Measurements from ENCODE around the gene RBCK1.
"Not testable (repeated sequence)": the region's sequence is repeated elsewhere in the genome, so short reads cannot be mapped to it uniquely, and the experiment has no call there.

RBCK1 gene

DNA sequence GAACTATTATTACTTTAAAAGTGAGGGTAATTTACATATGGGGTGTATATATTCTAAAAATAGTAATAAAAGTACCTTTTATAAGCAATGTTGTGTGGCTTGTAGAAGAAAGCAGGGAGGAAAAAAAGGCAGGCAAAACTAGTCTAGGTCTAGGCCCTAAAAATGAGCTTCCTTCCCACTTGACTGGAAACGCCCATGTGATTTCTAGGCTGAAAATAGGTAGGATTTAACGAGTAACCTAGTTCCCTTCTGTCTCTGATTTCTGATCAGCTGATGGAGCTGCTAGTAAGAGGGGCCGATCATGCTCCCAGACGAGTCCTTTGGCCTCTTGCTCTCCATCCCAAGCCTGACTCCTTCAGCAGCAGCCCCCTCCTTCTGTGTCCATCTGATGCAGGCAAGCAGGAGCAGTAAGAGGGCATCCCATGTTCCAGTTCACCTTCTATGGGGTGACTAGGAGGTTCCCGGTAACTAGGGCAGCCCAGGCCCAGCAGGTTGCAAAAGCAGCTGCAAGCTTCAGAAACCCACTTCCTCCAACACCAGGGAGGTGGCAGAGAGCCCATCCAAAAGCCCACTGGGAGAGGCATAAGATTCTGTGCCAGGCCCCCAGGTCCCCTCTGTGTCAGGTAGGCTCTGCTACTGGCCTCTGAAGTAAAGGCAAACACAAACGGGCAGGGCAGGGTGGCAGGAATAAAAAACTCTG is 29.8 kb downstream of the RBCK1 start:
- peak; percentile 19 for DNase-seq (ENCODE audit: low spot score)

DNA sequence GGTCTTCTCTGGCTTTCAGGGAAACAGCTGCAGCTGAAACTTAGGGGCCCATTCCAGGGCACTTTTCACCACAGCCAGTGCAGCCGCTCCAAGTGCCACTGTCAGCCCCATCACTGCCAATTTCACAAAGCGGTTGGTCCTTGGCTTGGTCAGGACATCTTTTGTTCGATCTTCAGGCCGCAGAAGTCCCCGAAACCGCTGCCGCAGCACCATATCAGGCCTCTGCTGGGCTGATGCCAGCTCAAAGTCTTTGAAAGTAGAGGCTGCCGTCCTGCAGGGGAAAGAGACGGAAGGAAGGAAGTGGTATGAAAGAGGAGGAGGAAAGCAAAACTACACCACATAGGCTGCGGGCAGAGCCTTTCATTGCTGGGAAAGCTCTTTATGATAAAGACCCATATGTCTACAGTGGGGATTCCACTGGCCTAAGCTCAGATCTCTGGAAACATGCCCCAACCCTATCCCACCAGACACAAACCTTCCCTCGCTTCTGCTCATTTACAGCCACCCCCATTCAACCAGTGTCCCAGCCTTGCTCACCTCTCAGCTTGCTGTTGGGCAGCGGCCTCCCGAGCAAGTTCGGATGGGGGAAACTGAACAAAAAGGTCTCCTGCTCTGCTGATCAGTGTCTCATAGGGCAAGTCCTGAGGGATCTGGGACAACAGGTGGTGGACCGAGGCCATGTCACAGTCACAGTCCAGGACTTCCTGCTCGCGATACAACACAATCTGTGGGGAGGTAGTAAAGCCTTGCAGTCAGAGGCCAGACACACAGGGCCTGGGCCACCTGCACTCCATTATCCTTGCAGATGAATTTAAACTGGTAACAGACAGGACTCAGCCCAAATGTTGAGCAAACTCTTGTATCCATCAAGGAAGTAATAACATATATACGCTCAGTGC is 30.7 kb downstream of the RBCK1 start:
- DNase-seq (ENCODE audit: low spot score) = peak; percentile 79

DNA sequence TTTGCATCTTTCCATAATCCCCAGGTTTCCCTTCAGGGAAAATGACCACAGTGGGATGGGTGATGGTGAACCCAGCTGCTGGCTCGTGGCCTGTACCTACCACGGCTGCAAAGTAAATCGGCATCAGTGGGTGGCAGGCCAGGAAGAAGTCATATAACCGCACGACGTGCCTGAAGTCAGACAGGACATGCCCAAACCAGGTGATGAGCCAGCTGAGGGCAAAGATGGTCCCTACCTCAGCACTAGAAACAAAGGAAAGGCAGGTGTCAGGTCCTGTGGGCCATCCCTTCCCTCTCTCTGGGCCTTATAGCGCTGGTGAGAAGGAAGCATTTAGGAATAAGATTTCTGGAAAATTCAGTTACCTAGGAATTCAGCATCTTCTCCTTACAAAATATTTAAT is 32.0 kb downstream of the RBCK1 start:
- no peak for DNase-seq (ENCODE audit: low spot score)

DNA sequence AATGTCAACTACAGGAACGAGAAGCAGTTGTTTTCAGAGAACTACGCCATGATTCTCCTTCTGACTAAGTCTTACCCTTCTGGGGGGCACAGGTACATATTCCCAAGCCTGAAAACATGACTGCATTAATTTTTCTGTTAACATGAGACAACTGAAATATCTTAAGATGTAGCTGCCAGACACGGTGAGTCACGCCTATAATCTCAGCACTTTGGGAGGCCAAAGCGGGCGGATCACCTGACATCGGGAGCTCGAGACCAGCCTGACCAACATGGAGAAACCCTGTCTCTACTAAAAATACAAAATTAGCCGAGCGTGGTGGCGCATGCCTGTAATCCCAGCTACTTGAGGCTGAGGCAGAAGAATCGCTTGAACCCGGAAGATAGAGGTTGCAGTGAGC is 32.5 kb downstream of the RBCK1 start:
- DNase-seq (ENCODE audit: low spot score) = no peak

DNA sequence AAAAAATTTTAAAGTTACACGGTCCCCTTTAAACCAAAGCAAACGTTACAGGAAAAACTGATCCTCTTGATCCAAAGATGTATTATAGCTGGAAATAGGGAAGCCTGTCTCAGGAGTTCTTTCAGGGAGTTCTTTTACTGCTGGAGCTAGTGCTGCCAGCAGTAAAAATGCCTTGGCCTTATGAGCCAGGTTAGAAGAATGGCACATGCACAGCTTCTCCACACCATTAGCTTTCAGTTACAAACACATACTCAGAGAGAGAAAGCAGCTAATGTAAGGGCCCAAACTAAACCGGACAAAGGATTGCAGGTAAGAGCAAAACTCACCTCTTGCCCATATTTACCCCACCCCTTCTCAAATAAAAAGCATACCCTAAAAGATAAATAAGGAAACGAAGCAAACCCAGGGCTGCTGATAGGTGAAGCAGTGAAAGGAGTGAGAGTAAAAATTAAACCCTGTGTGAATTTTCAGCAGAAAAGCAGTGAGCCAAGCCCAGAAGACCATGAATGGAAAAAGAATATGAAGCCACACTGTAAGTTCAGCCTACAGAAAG is 35.2 kb downstream of the RBCK1 start:
- DNase-seq (ENCODE audit: low spot score) = no peak

DNA sequence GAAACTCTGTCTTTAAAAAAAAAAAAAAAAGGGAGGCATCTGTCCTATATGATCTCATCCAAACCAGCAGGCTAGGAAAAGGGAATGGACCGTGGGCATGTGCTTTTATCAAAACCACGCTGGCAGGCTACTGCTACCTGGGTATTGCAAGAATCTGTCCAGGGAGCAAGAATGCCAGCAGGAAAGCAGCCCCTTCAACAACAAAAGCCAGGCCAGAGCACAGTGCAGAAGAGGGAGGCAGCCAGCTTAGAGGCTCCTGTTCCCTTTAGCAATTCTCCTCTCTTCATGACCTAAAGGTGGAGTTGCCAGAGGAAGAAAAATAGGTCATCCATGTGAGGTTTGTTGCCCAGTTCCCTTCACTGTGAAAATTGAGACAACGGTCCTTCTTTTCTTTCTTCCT is 36.0 kb downstream of the RBCK1 start:
- no peak for DNase-seq (ENCODE audit: low spot score)

DNA sequence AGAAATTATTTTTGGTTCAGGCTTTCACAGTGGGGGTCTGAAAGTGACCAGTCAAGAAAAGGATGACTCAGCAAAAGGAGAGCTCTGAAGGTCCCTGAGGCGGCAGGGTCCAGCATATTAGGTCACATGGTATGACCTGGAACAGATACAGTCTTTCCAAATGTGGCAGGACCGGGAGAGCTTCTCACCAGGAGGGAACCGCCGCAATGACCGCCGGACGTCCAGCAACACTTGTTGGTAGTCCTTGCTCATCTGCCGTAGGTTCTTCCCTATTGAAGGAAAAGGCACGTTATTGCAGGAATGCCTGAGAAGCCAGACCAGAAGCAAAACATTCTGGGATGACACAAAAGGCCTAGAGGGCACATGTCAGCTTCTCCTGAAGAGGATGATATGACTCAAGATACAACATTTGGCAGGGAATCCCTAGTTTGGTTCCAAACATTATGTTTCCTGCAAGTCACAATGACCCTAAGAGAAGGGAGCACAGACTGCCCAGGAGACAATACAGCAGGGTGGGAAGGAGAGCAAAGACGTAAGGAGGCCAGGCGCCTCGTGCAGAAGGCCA is 36.8 kb downstream of the RBCK1 start:
- DNase-seq (ENCODE audit: low spot score) = no peak

DNA sequence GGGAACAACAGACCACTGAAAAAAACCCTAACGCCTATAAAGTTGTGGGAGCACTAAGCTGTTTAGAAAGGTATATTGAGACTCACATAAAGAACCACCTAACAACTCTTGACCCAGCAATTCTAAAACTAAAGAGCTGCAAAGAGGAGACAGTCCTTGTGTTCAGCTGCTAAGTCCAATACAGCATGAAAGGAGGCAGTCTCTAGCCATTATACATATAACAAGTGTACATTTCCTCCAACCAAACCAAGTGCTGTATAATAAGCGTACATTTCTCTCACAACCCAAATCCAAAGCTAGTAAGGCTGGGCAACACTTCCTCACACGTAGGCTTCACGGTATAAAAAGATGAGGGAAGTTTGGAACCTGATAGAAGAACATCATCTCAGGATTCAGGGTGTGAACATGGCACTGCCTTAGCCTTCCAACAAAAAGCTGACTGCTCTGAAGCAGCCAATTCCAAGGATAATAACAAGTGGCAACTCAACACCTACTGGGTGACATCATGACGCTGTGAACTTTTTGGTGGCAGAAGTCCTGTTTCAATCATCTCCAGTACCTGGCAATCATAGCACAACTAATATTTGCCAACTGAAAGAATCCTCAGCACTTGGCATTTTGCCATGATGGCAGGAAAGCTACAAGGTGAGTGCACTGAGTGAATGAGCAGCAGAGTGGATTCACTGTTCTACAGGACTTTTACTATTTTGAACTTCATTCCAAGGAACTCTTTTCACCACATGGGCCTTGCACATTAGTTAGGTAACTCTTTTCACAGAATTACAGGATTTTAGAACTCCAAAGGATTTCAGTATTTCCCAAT is 37.6 kb downstream of the RBCK1 start:
- no peak for DNase-seq (ENCODE audit: low spot score)

DNA sequence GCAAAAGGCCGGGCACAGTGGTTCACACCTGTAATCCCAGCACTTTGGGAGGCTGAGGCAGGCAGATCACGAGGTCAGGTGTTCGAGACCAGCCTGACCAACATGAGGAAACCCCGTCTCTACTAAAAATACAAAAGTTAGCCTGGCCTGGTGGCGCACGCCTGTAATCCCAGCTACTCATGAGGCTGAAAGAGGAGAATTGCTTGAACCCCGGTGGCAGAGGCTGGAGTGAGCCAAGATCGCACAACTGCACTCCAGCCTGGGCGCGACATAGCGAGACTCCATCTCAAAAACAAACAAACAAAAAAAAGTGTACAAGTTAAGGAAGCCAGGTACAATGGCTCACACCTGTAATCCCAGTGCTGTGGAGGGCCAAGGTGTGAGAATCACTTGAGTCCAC is 43.9 kb downstream of the RBCK1 start:
- not testable (repeated sequence) for DNase-seq (ENCODE audit: low spot score)

DNA sequence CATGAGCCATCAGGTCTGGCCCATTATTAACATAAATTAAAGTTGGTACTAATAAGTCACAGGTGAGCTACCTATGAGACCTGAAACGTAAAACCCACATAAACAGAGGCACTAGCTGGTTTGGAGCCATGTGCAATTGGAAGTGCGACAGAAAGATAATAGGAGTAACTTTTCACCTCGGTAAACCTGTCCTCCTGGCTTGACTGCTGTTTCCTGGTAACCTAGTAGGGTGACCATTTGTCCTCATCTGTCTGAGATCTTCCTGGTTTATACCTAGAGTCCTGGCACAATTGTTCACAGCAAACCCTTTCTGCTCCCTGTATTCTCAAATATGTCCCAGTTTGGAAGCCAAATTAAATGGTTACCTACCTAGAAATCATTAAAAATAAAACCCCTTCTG is 46.9 kb downstream of the RBCK1 start:
- DNase-seq (ENCODE audit: low spot score) = no peak

DNA sequence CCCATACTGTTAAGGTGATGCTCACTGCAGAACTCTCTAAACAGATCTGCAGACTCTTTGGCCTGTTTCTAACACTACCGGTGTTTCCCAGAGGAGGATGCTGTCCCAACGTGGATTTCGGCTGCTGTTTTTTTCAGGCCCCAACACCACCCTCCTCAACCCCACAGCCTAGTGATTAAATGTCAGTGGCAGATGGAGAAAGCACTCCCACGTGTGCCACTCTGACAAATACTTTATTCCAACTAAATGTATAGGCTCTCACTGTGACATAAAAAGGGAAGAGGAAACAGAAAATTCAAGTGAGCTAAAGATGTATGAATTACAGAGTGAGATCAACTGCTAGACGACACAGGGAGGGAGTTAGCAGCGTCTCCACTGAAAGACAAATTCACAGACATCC is 50.7 kb downstream of the RBCK1 start:
- DNase-seq (ENCODE audit: low spot score) = no peak

DNA sequence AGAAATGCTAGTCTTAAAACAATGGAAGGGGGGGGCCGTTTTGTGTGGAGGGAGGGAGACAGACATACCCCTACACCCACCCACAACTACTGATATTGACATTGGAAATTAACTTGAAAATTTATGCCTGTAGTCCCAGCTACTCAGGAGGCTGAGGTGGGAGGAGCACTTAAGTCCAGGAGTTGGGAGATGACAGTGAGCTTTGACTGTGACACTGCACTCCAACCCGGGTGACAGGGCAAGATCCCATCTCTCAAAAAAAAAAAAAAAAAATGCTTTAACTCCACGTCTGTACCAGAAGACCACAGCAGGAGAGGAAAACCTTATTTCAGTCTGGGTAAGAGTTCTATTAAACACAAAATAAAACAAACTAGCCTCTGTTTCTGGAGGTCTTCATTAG is 52.1 kb downstream of the RBCK1 start:
- no peak for DNase-seq (ENCODE audit: low spot score)

DNA sequence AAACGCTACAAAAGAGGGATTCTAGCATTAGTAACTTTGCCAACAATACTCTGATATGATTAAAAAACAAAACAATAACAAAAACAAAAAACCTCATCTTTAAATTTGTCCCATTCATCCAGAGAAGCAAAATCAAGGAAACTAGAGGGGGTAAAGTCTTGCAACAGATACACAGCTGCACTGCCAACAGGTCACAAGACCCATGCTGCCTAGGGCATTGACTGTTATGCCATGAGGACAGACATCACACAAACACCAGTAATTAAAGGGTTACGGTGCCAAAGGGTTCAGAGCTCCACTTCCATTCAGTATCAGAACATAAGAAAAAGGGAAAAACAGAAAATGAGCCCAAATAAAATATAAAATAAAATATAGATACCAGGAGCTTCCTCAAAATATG is 52.6 kb downstream of the RBCK1 start:
- DNase-seq (ENCODE audit: low spot score) = no peak

DNA sequence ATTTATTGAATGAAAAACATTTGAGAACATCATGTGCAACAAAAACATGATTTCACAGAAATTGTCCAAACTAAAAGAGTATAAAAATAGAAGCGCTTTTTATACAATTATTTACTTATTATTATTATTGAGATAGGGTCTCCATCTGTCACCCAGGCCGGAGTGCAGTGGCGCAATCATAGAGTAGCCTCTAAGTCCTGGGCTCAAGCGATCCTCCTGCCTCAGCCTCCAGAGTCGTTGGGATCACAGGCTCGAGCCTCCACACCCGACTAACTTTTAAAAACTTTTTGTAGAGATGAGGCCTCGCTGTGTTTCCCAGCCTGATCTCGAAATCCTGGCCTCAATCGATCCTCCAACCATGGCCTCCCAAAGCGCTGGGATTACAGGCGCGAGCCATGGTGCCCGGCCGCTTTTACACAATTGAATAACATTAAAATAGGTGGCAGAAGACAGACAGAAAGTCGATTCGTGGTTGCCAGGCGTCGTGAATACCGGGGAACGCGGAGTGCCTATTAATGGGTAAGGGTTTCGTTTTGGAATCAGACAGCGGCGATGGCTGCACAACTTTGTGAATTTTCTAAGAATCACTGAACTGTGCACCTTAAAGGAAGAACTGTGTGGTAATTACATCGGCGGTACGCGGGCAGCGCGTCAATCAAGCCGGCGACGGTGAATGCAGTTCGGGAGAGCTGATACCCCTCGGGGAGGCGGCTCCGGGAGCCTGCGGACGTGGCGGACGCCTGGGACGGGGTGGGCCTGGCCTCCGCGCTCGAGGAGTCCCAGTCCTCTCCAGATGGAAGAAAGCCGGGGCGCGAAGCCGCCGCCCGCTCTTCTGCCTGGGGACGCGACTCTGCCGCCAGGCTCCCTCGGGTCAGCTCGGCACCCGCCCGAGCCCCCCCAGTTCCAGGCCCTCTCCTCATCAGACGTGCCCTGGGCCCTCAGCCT is 53.4 kb downstream of the RBCK1 start:
- peak; percentile 39 for DNase-seq (ENCODE audit: low spot score)

DNA sequence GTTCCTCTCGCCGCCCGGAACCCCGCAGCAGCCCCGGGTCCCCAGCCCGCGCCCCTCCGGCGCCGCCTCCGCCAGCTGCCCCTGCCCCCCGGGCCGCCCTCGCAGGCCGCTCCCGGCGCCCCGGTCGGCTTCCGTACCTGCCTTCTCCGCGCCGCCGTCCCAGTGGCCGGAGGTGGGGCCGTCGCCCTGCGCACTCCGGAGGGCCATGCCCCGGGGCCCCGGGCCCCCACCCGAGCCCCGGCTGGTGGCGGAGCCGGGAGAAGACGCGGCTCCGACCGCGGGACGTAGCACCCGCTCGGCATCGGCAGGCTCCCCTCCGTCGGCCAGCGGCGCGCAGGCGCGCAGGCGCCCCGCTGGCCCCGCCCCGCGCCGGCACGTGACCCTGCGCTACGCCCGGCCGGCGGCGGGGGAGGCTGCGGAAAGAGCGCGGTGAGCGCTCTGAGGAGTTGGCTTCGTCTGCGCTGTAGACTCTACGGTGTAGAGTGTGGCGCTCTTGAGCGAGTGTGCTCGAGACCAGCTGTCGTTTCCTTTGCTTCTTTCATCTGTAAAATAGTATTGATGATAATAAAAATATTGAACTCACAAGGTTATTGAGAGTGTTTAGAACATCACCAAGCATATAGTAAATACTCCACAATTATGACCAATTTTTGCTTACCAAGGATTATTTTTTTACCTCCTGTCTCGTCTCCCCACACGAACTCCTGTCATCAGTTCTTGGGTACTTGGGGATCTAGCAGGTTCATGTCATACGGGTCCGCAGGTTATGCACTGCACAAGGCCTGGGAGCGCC is 54.3 kb downstream of the RBCK1 start, which contains the start of gene TBC1D20:
Gene TBC1D20, minus strand, starts transcription at position 335 of the 793 bp plus-strand sequence. Its CDS starts 128 bp downstream, at position 207.
- peak; percentile 85 for DNase-seq (ENCODE audit: low spot score)

DNA sequence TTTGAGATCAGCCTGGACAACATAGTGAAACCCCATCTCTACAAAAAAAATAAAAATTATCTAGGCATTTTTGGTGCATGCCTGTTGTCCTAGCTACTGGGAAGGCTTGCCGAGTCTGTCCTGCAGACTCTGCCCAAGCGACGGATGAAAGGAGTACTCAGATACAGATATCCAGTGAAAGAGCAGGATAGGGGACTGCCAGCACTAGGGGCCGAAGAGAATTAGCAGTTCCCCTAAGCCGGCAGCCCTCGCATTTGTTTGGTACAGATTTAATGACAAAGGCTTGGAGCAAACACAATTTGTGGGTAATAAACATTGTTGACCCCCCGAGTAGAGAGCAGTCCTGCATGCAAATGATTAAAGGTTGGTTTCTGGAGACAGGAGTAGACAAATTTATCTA is 59.7 kb downstream of the RBCK1 start:
- DNase-seq (ENCODE audit: low spot score) = no peak

DNA sequence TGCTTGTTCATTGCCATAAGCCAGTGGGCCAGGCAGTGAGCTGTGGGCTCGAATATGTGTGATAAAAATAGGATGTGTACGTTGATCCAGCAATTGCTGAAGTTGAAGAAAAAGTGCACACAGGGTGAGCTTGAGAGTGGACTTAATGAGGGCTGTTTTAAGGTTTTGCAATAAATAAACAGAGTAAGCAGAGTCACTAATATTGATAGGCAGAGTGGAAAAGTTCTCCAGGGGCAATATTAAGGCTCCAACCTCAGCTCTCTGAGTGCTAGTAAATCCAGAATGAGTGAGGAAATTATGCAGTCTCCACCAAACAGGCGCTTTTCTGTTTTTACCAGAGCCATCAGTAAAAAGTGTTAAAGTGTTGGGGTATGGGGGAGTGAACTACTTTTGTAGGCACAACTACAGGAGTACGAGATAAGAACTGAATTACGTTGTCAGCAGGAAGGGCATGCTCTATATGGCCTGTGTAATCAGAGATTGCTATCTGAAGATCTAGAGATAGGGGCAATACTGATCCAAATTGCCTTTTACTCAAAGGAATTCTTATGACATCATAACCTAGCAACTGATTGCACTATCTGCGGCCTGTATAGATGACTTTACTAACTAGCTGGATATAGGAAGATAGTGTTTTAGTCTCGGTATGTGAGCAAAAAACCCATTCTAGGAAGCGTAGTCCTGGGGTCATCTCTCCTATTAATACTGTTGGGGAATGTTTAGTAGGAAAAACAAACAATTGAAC is 61.8 kb downstream of the RBCK1 start:
- no peak for DNase-seq (ENCODE audit: low spot score)

DNA sequence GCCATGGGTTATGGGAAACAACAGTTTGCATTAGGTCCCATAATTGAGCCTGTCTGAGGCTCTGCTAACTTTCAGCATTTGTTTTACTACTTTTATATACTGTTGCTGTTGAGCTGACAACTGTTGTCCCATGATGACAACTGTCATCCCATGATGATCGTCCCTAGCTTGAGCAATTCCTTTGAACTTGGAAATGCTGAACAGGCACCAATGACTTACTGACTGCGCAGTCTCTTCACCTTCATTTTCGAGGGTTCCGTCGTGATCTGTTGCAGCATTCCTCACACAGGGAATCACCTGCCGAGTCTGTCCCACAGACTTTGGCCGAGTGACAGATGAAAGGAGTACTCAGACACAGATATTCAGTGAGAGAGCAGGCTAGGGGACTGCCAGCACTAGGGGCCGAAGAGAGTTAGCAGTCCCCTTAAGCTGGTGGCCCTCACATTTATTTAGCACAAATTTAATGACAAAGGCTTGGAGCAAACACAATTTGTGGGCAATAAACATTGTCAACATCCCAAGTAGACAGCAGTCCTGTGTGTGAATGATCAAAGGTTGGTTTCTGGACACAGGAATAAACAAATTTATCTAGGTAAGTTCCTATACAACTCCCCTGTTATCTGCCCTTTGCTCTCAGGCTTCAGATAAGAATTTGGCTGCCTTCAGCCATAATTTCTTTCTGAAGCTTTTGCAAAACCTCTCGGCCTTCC is 64.2 kb downstream of the RBCK1 start:
- DNase-seq (ENCODE audit: low spot score) = no peak
